Gastrocnemius medialis (tissue), 4 donors: ENCODE measurements around the gene VWDE.

Source experiments
- POLR2A ChIP-seq, 2 donors: fragments of 450-650 bp; IDR thresholded peaks; one replicate each; pipeline ENCODE4 v1.6.1; 2017; ENCODE audit warnings: antibody characterized with exemption in 2 of 2, mild to moderate bottlenecking in 2 of 2, moderate library complexity in 2 of 2
- TF ChIP-seq, protein P1 (sequence below), 5 experiments: fragments of 450-650 bp in 3 of 5; fragments of 200-600 bp in 2 of 5; sonication (generic) in 2 of 5; IDR thresholded peaks in 4 of 5; conservative IDR thresholded peaks in 1 of 5; 1 replicate in 4 of 5; 2 replicates in 1 of 5; pipeline ENCODE4 v1.5.1; 2016 to 2019; ENCODE audit warnings: antibody characterized with exemption in 5 of 5, mild to moderate bottlenecking in 3 of 5, moderate library complexity in 3 of 5

GRCh38 chr7:12350971-12351370 lies 52.7 kb downstream of the VWDE start:
- TF ChIP-seq, protein P1, sequence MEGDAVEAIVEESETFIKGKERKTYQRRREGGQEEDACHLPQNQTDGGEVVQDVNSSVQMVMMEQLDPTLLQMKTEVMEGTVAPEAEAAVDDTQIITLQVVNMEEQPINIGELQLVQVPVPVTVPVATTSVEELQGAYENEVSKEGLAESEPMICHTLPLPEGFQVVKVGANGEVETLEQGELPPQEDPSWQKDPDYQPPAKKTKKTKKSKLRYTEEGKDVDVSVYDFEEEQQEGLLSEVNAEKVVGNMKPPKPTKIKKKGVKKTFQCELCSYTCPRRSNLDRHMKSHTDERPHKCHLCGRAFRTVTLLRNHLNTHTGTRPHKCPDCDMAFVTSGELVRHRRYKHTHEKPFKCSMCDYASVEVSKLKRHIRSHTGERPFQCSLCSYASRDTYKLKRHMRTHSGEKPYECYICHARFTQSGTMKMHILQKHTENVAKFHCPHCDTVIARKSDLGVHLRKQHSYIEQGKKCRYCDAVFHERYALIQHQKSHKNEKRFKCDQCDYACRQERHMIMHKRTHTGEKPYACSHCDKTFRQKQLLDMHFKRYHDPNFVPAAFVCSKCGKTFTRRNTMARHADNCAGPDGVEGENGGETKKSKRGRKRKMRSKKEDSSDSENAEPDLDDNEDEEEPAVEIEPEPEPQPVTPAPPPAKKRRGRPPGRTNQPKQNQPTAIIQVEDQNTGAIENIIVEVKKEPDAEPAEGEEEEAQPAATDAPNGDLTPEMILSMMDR (IDR thresholded peaks at IDR 0.05 in 4 of 5, conservative IDR thresholded peaks at IDR 0.05 in 1 of 5) = no peak
- TF ChIP-seq POLR2A (IDR thresholded peaks at IDR 0.05) = no peak
